Duodenal mucosa (tissue), 2 donors: ENCODE data around the gene SLX4.
"Not testable (repeated sequence)": the region's sequence is repeated elsewhere in the genome, so short reads cannot be mapped to it uniquely, and the experiment has no call there.

Experiments
- H3K27ac ChIP-seq: one replicate; pipeline ENCODE4 v1.7.0; 2013; ENCODE audit warnings: low read depth, low read length
- H3K27me3 ChIP-seq, 2 donors: one replicate each; pipeline ENCODE4 v1.7.0; 2013; ENCODE audit warnings: low read length in 2 of 2, control low read depth in 1 of 2; ENCODE audit not compliant: insufficient read depth in 2 of 2, control insufficient read depth in 1 of 2
- H3K36me3 ChIP-seq, 2 donors: one replicate each; pipeline ENCODE4 v1.7.0; 2013; ENCODE audit warnings: low read length in 2 of 2, control low read depth in 1 of 2; ENCODE audit not compliant: insufficient read depth in 2 of 2, control insufficient read depth in 1 of 2
- H3K4me1 ChIP-seq, 2 donors: one replicate each; pipeline ENCODE4 v1.7.0; 2013; ENCODE audit warnings: low read length in 2 of 2, control low read depth in 1 of 2; ENCODE audit not compliant: insufficient read depth in 2 of 2, control insufficient read depth in 1 of 2
- H3K4me3 ChIP-seq, 2 donors: one replicate each; pipeline ENCODE4 v1.7.0; 2013; ENCODE audit warnings: low read length in 2 of 2, low read depth in 1 of 2
- H3K9ac ChIP-seq, 2 donors: one replicate each; pipeline ENCODE4 v1.7.0; 2013; ENCODE audit warnings: low read length in 2 of 2, low read depth in 1 of 2
- H3K9me3 ChIP-seq, 2 donors: one replicate each; pipeline ENCODE4 v1.7.0; 2013; ENCODE audit warnings: low read length in 2 of 2, control low read depth in 1 of 2; ENCODE audit not compliant: control insufficient read depth in 1 of 2

The SLX4 gene

DNA sequence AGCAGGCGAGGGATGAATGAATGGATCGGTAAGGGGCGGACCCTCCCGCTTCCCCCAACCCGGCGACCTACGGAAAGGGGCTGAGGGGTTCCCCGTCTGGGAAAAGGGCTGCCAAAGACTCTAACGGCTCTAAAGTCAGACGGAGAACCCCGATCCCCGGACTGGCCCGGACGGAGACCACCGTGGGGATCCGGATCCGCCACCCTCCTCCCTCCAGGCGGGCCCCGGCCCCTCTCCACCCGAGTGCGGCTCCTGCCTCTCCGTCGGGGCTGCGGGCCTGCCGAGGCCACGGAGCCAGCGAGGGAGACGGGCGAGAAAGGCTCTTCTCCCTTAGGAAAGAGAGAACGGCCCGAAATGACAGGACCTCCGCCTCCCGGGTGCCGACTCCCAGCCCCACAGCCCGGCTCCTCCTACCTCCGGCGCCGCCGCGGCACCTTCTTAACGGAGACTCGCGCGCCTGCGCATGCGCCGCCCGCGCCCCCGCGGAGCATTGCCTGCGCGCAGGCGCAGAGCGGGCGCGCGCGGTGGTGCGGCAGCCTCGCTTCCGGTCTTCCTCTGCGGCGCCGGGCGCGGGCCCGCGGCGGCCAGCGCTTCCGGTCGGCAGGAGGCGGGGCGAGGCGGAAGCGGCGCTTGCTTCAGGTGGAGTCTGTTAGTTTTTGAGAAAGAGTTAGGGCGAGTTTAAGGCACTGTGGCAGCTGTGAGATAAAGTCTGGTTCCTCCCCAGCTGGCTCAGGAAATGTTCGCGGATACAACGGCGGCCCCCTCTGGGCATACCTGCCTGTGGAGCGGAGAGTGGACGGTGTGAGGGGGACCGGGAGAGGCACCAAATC lies at the start of gene SLX4:
Gene SLX4 (minus strand): TSS at position 461 of the 830 bp plus-strand sequence. CDS start 2,642 bp downstream, outside the sequence.
- peak within 1 kb of the TSS; percentile 92 to 97 for H3K9ac ChIP-seq
- H3K4me1 ChIP-seq: peaks cover 29 to 31% of the 10 kb centered on the region in 2 donors
- H3K36me3 ChIP-seq: peaks cover 0 to 5% of the 10 kb centered on the region in 2 donors
- H3K4me3 ChIP-seq: peak within 1 kb of the TSS; percentile 84 to 98
- H3K9me3 ChIP-seq: no peaks in the 10 kb centered on the region
- no peaks in the 10 kb centered on the region for H3K27me3 ChIP-seq
- H3K27ac ChIP-seq: peak within 1 kb of the TSS; percentile 67

GRCh38 chr16:3659251-3659650 lies 47.8 kb upstream of the SLX4 start:
- Histone ChIP-seq H3K4me3 (no peak overlapping the region), H3K36me3 (peaks cover 39 to 79% of the 10 kb centered on the region in 2 donors), H3K27ac (no peak overlapping the region), H3K4me1 (peaks cover 12 to 22% of the 10 kb centered on the region in 2 donors), H3K27me3 (no peaks in the 10 kb centered on the region), H3K9ac (no peak overlapping the region), H3K9me3 (no peaks in the 10 kb centered on the region)

GRCh38 chr16:3656491-3657468 lies 45.4 kb upstream of the SLX4 start:
- H3K9me3 ChIP-seq: no peaks in the 10 kb centered on the region
- peaks cover 17 to 28% of the 10 kb centered on the region in 2 donors for H3K4me1 ChIP-seq
- peaks cover 34 to 66% of the 10 kb centered on the region in 2 donors for H3K36me3 ChIP-seq
- peak overlapping the region; percentile 36 to 38 for H3K9ac ChIP-seq
- H3K27me3 ChIP-seq: no peaks in the 10 kb centered on the region
- H3K4me3 ChIP-seq: peak overlapping the region; percentile 53 to 61
- peak overlapping the region; percentile 62 for H3K27ac ChIP-seq

DNA sequence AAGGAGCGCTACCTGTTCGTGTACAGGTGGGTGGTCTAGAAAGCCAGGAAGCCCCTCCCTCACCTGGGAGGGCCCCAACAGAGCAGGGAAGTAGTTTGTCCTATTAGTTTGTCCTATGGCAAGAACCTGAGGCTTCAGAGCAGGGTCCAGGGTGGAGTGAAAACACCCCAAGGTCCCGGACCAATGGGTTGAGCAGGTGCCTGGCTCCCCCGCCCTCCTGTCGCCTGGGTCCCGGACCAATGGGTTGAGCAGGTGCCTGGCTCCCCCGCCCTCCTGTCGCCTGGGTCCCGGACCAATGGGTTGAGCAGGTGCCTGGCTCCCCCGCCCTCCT lies 44.7 kb upstream of the SLX4 start:
- H3K9me3 ChIP-seq, H3K27me3 ChIP-seq: not testable (repeated sequence)
- peaks cover 31 to 66% of the 10 kb centered on the region in 2 donors for H3K36me3 ChIP-seq
- H3K4me3 ChIP-seq: peak overlapping the region; percentile 75 to 78
- H3K4me1 ChIP-seq: peaks cover 17 to 28% of the 10 kb centered on the region in 2 donors
- peak overlapping the region; percentile 90 to 91 for H3K9ac ChIP-seq
- H3K27ac ChIP-seq: peak overlapping the region; percentile 84

DNA sequence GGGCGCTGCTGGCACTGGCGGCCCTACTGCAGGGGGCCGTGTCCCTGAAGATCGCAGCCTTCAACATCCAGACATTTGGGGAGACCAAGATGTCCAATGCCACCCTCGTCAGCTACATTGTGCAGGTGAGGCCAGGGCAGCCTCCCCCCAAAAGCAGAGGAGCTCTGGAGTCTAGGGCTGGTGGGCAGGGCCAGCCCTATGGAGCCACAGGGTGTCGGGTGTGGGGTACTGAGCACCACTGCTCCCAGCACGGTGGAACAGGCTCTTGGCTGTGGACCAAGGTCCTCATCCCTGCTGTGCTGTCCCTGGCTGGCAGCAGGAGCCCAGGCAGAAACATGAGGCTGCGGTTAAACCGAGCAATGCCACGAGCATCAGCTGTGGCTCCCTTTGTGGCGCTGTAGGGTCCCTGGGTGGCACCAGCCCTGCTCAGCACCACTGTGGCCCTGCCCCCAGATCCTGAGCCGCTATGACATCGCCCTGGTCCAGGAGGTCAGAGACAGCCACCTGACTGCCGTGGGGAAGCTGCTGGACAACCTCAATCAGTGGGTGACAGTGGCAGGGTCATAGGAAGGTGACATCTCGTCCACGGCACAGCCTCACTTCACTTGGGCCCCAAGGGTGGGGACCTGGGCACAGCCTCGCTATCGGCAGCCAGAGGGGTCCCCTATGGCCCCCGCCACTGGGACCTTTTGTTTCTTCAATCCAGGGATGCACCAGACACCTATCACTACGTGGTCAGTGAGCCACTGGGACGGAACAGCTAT lies 44.2 kb upstream of the SLX4 start:
- Histone ChIP-seq H3K4me1 (peaks cover 17 to 28% of the 10 kb centered on the region in 2 donors), H3K9ac (peak overlapping the region; percentile 90 to 91), H3K36me3 (peaks cover 31 to 63% of the 10 kb centered on the region in 2 donors), H3K27me3 (no peaks in the 10 kb centered on the region), H3K27ac (peak overlapping the region; percentile 84), H3K4me3 (peak overlapping the region; percentile 75 to 78), H3K9me3 (no peaks in the 10 kb centered on the region)

DNA sequence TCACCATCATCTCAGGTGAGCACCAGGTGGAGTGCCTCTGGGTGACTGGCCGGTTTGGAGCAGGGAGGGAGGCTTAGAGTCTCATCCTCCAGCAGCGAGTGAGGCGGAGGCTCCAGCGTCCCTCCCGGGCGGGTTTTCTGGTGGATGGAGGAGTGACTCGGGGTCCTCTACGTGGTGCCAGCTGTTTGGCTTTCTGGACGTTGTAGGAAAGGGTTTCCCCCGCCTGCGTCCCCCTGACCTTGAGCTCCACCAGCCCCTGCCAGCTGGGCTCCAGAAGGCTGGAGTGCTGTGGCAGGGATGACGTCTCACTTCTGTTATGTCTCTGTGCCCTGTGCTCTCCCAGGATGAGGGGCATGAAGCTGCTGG lies 43.6 kb upstream of the SLX4 start:
- Histone ChIP-seq H3K9ac (peak overlapping the region; percentile 90 to 91), H3K9me3 (no peaks in the 10 kb centered on the region), H3K27ac (peak overlapping the region; percentile 84), H3K4me3 (peak overlapping the region; percentile 75 to 78), H3K4me1 (peaks cover 17 to 28% of the 10 kb centered on the region in 2 donors), H3K36me3 (peaks cover 31 to 57% of the 10 kb centered on the region in 2 donors), H3K27me3 (no peaks in the 10 kb centered on the region)

DNA sequence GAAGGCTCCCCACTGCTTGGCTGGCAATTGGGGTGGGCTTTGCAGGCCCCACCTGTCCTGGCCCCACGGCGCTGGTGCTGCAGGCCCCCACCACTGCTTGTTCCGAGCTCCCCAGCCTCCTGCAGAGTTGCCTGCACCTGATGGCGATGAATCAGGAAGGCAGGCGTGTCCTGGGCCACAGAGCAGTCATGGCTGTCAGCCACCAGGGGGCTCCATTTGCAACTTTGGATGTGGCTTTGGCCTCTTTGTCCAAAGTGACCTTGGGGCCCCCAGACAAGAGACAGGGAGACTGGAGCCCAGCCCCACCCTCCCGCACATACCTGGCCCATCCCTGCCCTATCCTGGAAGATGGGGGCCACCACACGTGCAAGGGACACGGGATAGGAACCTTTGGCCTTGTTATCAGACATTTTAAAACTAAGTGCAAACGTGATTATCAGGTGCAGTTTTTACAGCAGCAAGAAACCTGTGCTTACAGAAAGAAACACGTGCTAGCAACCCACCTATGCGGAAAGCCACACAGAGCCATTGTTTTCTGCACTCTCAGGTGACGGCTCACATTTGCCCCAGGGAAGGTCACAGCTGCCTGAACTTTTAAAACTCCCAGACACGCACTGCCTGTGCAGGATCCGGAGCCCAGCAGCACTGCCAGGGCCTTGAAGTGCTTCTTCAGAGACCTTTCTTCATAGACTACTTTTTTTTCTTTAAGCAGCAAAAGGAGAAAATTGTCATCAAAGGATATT lies 43.0 kb upstream of the SLX4 start, which contains the start of gene DNASE1:
Gene DNASE1 (plus strand): TSS at position 443 of the 743 bp plus-strand sequence. CDS start 683 bp downstream, outside the sequence.
- Histone ChIP-seq H3K9ac (peak within 1 kb of the TSS; percentile 90 to 91), H3K4me3 (peak within 1 kb of the TSS; percentile 75 to 78), H3K36me3 (peaks cover 31 to 51% of the 10 kb centered on the region in 2 donors), H3K4me1 (peaks cover 17 to 28% of the 10 kb centered on the region in 2 donors), H3K27ac (peak within 1 kb of the TSS; percentile 84), H3K9me3 (no peaks in the 10 kb centered on the region), H3K27me3 (no peaks in the 10 kb centered on the region)

DNA sequence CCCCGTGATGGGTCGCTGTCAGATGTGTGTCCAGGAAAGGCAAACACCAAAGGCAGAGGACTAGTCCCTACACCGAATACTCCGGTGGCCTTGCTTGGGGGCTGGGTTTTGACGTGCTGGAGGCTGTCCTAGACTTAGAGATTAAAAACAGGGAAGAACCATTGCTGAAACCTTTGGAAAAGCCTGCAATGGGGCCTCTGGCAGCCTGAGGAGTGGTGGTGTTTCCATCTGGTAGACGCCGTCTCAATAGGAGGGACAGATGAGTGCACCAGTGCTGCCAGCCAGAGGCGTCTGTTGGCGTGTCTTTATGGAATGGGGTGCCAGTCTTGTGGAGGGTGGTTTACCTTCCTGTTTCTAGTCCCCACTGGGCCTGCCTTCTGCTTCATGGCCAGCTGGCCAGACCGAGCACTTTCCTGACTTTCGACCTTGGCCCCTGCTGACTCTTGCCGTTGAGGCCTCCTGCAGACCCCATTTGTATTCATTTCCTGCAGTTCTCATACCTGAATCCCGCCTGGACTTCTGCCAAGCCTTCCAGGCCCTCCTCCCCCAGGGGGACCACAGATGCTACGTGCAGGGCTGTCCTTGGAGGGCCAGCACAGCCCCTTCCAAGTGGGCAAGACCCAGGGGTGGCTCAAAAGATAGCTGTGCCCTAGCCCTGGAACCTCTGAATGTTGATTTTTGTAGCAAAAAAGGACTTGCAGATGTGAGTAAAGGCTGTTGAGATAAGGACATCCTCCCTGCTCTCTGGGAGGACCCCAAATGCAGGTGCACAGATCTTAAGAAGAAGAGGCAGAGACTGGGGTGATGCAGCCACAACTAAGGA lies 41.2 kb upstream of the SLX4 start:
- H3K27ac ChIP-seq: no peak overlapping the region
- H3K9ac ChIP-seq: no peak overlapping the region
- H3K9me3 ChIP-seq: no peaks in the 10 kb centered on the region
- H3K4me3 ChIP-seq: no peak overlapping the region
- no peaks in the 10 kb centered on the region for H3K27me3 ChIP-seq
- H3K4me1 ChIP-seq: peaks cover 16 to 24% of the 10 kb centered on the region in 2 donors
- peaks cover 14 to 37% of the 10 kb centered on the region in 2 donors for H3K36me3 ChIP-seq
